Measurements from ENCODE around the gene ATRAID.
"Not testable (repeated sequence)": the region's sequence is repeated elsewhere in the genome, so short reads cannot be mapped to it uniquely, and the experiment has no call there.

The ATRAID gene

DNA sequence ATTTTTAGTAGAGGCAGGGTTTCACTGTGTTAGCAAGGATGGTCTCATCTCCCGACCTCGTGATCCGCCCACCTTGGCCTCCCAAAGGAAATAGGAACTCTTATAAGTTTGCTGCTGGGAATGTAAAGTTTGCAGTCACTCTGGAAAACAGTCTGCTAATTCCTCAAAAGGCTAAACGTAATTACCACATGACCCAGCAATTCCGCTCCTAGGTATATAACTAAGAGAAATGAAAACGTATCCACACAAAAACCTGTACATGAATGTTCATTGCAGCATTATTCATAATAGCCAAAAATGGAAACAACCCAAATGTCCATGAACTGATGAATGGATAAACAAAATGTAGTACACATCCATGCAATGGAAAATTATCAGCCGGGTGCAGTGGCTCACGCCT lies 21.9 kb upstream of the ATRAID start:
- H3K9me3 ChIP-seq: no peaks in the 10 kb centered on the region
- no peak overlapping the region for H3K27ac ChIP-seq
- TF ChIP-seq CTCF (IDR thresholded peaks at IDR 0.05): no peak
- no peaks in the 10 kb centered on the region for H3K27me3 ChIP-seq
- no peak overlapping the region for H3K4me3 ChIP-seq (ENCODE audit: low read depth in 1 of 2, low read length in 1 of 2)
- H3K4me1 ChIP-seq (ENCODE audit: control insufficient read depth in 1 of 2, insufficient read depth in 1 of 2, low read depth in 1 of 2, low read length in 1 of 2): no peaks in the 10 kb centered on the region
- no peaks in the 10 kb centered on the region for H3K36me3 ChIP-seq

DNA sequence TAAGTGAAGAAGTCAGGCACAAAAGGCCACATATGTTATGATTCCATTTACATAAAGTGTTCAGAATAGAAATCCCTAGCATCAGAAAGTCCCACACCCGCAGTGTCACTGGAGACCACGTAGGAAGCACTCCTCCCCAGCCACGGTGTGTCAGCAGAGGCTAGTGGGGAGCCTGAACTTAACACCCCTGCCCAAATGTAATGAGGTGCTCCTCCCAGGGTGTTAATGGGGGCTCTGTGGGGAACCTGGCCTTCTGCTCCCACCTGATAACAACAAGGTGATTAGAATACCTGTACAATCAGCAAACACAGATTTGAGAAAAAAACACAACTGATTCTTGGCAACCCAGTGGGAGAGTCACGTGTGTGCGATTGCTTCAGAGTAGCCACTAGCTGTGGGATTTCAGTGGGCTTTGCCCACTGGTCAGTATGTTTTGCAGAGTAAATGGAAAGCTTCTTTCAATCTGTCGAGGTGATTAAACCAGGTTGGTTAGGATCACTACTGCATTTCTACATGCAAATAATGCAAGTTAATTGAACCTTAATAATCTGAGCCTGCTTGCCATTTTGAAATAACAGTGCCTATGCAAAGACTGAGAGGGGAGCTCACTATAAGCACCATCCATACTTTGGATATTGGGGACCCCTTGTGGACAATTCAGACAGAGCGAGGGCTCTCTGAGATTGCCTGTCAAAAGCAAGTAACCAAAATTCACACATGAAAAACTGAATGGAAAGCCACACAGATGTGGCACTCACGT lies 20.6 kb upstream of the ATRAID start:
- no peaks in the 10 kb centered on the region for H3K9me3 ChIP-seq
- H3K27ac ChIP-seq: no peak overlapping the region
- no peak for TF ChIP-seq CTCF (IDR thresholded peaks at IDR 0.05)
- H3K4me3 ChIP-seq (ENCODE audit: low read depth in 1 of 2, low read length in 1 of 2): no peak overlapping the region
- H3K27me3 ChIP-seq: no peaks in the 10 kb centered on the region
- no peaks in the 10 kb centered on the region for H3K4me1 ChIP-seq (ENCODE audit: control insufficient read depth in 1 of 2, insufficient read depth in 1 of 2, low read depth in 1 of 2, low read length in 1 of 2)
- no peaks in the 10 kb centered on the region for H3K36me3 ChIP-seq

DNA sequence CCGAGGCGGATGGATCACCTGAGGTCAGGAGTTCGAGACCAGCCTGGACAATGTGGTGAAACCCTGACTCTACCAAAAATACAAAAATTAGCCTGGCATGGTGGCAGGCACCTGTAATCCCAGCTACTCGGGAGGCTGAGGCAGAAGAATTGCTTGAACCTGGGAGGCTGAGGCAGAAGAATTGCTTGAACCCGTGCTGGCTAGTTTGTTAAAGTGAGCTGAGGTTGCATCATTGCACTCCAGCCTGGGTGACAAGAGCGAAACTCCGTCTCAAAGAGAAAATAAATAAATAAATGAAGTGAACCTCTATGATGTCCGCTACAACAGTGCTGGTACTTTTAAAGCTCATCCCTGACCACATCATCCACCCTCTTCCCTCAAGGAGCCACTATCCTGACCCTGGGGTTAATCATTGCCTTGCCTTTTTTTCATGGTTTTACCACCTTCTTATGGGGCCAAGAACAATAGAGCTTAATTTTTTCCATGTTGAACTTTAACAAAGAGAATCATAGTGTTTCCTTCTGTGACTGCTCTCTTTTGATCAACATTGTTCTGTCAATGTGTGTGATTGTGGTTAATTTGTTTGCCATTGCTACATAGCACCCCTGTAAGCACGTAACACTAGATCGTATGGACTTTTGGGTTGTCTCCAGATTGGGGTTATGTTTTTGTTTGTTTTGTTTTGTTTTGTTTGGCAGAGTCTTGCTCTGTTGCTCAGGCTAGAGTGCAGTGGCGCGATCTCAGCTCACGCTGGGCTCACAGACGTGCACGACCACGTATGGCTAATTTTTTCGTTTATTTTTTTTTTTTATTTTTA lies 17.1 kb upstream of the ATRAID start:
- no peak for TF ChIP-seq CTCF (IDR thresholded peaks at IDR 0.05)

GRCh38 chr2:27195799-27196198 lies 16.0 kb upstream of the ATRAID start:
- not testable (repeated sequence) for H3K27me3 ChIP-seq; H3K4me3 ChIP-seq (ENCODE audit: low read depth in 1 of 2, low read length in 1 of 2); H3K9me3 ChIP-seq

More for the DNA sequence above, 17.1 kb upstream of the ATRAID start:
- Histone ChIP-seq H3K36me3 (no peaks in the 10 kb centered on the region), H3K27ac (no peak overlapping the region), H3K4me3 (ENCODE audit: low read depth in 1 of 2, low read length in 1 of 2) (no peak overlapping the region), H3K9me3 (no peaks in the 10 kb centered on the region), H3K4me1 (ENCODE audit: control insufficient read depth in 1 of 2, insufficient read depth in 1 of 2, low read depth in 1 of 2, low read length in 1 of 2) (no peaks in the 10 kb centered on the region), H3K27me3 (no peaks in the 10 kb centered on the region)

DNA sequence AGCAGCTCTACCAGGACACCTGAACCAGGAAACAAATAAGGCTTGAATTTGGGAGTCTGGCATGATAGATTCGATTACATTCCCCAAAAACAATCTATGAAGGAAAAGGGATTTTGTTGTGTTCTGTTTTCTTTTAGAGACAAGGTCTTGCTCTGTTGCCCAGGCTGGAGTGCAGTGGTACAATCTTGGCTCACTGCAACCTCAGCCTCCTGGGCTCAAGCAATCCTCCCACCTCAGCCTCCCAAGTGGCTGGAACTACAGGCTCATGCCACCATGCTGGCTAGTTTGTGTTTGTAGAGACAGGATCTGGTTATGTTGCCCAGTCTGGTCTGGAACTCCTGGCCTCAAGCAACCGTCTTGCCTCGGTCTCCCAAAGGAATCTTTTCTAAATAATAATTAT lies 13.8 kb upstream of the ATRAID start:
- not testable (repeated sequence) for H3K4me3 ChIP-seq (ENCODE audit: low read depth in 1 of 2, low read length in 1 of 2); H3K27me3 ChIP-seq; H3K9me3 ChIP-seq; H3K36me3 ChIP-seq; H3K27ac ChIP-seq; H3K4me1 ChIP-seq (ENCODE audit: control insufficient read depth in 1 of 2, insufficient read depth in 1 of 2, low read depth in 1 of 2, low read length in 1 of 2)

More at GRCh38 chr2:27195799-27196198, 16.0 kb upstream of the ATRAID start:
- H3K4me1 ChIP-seq (ENCODE audit: control insufficient read depth in 1 of 2, insufficient read depth in 1 of 2, low read depth in 1 of 2, low read length in 1 of 2); H3K36me3 ChIP-seq; H3K27ac ChIP-seq: not testable (repeated sequence)

DNA sequence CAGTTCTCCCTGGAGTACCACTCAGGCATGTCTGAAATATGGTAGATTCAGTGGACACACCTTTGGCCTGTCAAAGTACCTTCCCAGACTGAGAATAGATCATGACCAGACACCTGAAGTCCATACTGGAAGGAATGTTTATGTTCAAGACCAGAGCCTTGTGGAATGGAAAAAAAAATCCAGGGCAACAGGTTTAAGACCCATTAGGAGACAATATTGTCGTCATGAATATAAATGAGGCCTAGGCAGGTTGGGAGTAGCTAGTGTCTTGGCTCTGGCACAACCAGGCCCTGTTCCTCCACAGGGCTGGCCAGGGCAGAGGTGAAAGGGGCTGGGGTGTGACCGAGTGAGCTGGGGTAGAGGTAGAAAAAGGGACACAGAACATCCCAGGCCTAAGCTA lies 13.2 kb upstream of the ATRAID start:
- peaks cover 2% of the 10 kb centered on the region for H3K36me3 ChIP-seq
- no peak overlapping the region for H3K27ac ChIP-seq
- TF ChIP-seq CTCF (IDR thresholded peaks at IDR 0.05): no peak
- no peak overlapping the region for H3K4me3 ChIP-seq (ENCODE audit: low read depth in 1 of 2, low read length in 1 of 2)
- no peaks in the 10 kb centered on the region for H3K4me1 ChIP-seq (ENCODE audit: control insufficient read depth in 1 of 2, insufficient read depth in 1 of 2, low read depth in 1 of 2, low read length in 1 of 2)
- no peaks in the 10 kb centered on the region for H3K27me3 ChIP-seq
- no peaks in the 10 kb centered on the region for H3K9me3 ChIP-seq
